OCI-LY7 (cell line): ENCODE results near the gene PIN1. TPM values are rescaled to one million over a fixed set of nuclear protein-coding genes. Genes with fewer than 3 reads are reported as not detected.

Experiments used
- BruUV-seq: library from RNA; stranded (reverse); fragments of 400-500 nt; replicated peaks from 2 replicates; lab custom pipeline; 2021; lab: Mats Ljungman, UMichigan
- CTCF ChIA-PET: fragments of 300-600 bp; sonication (Branson Sonifier 250); formaldehyde crosslinking; loops from one replicate; lab custom pipeline; 2022; ENCODE audit warnings: antibody characterized with exemption; ENCODE audit not compliant: unreplicated experiment; lab: Charles Lee
- POLR2A ChIA-PET: fragments of 300-600 bp; sonication (Branson Sonifier 250); formaldehyde crosslinking; loops from one replicate; lab custom pipeline; 2022; ENCODE audit warnings: antibody characterized with exemption; lab: Charles Lee
- DNase-seq: peaks from one replicate; pipeline ENCODE4 v3.0.0-alpha.2; 2015; ENCODE audit warnings: low spot score
- H2AFZ ChIP-seq: fragments of 200-600 bp; sonication (generic), shearing (Covaris generic); 2 replicates; pipeline ENCODE4 v1.6.1; 2014; ENCODE audit warnings: mild to moderate bottlenecking, antibody characterized with exemption, low read length, moderate library complexity
- H3K27ac ChIP-seq: fragments of 200-600 bp; sonication (generic); 2 replicates; pipeline ENCODE4 v1.5.1; 2014; ENCODE audit warnings: mixed run types, low read depth, mild to moderate bottlenecking, moderate library complexity, low read length, inconsistent platforms; ENCODE audit not compliant: poor library complexity, severe bottlenecking
- H3K36me3 ChIP-seq: fragments of 200-600 bp; sonication (generic); 2 replicates; pipeline ENCODE4 v1.6.1; 2014; ENCODE audit warnings: mild to moderate bottlenecking, antibody characterized with exemption, low read length, moderate library complexity, mixed read lengths; ENCODE audit not compliant: insufficient read depth
- H3K4me1 ChIP-seq: fragments of 200-600 bp; sonication (generic); 2 replicates; pipeline ENCODE4 v1.5.1; 2014; ENCODE audit warnings: mild to moderate bottlenecking, low read length; ENCODE audit not compliant: insufficient read depth, poor library complexity, severe bottlenecking
- H3K4me2 ChIP-seq: fragments of 200-600 bp; sonication (generic); 2 replicates; pipeline ENCODE4 v1.6.1; 2014; ENCODE audit warnings: mild to moderate bottlenecking, low read length
- H3K4me3 ChIP-seq: fragments of 200-600 bp; sonication (generic); 2 replicates; pipeline ENCODE4 v1.5.1; 2014; ENCODE audit warnings: mild to moderate bottlenecking, low read depth, low read length; ENCODE audit not compliant: poor library complexity, severe bottlenecking
- H3K79me2 ChIP-seq: fragments of 200-600 bp; sonication (generic); 2 replicates; pipeline ENCODE4 v1.6.1; 2016; ENCODE audit warnings: low read depth, mild to moderate bottlenecking, low read length, moderate library complexity, mixed read lengths; ENCODE audit not compliant: insufficient read depth
- H3K9me2 ChIP-seq: fragments of 200-600 bp; sonication (generic); 2 replicates; pipeline ENCODE4 v1.6.1; 2016; ENCODE audit warnings: mild to moderate bottlenecking, low read length, mixed read lengths; ENCODE audit not compliant: insufficient read depth
- H3K9me3 ChIP-seq: fragments of 200-600 bp; sonication (generic); 2 replicates; pipeline ENCODE4 v1.6.1; 2014; ENCODE audit warnings: mild to moderate bottlenecking, mixed run types, low read length, mixed read lengths
- H4K20me1 ChIP-seq: fragments of 200-600 bp; sonication (generic); 2 replicates; pipeline ENCODE4 v1.6.1; 2014; ENCODE audit warnings: mild to moderate bottlenecking, antibody characterized with exemption, low read length, moderate library complexity, mixed read lengths; ENCODE audit not compliant: insufficient read depth
- CTCF ChIP-seq: fragments of 200-600 bp; sonication (generic); conservative IDR thresholded peaks from 2 replicates; pipeline ENCODE4 v1.5.1; 2014; ENCODE audit warnings: mild to moderate bottlenecking, antibody characterized with exemption, low read length, moderate library complexity, mixed read lengths
- EZH2phosphoT487 ChIP-seq: fragments of 200-600 bp; sonication (generic); IDR thresholded peaks from 2 replicates; pipeline ENCODE4 v1.6.1; 2018; ENCODE audit warnings: low read depth, borderline replicate concordance, mild to moderate bottlenecking, mixed run types, antibody characterized with exemption, low read length, moderate library complexity, mixed read lengths
- intact Hi-C: fragments of 100-400 bp; cut with micrococcal nuclease; formaldehyde crosslinking; loops from one replicate; pipeline ENCODE4 v1.10.0; 2022; ENCODE audit not compliant: unreplicated experiment
- total RNA-seq, 2 experiments: library from RNA; depleted of rRNA in 1 of 2; stranded (reverse); fragments of >200 nt in 1 of 2; shearing (Covaris generic) in 1 of 2; gene quantifications; 2 replicates each; pipeline ENCODE4 v1.2.3, GENCODE V29; 2014 to 2022

Gene PIN1
- total RNA-seq, 2 experiments from 2014 or later = 86.9 to 137 TPM

- no peak overlapping the region for H3K4me2 ChIP-seq
- no peak for DNase-seq
- no peak for TF ChIP-seq CTCF
- no peak for TF ChIP-seq EZH2phosphoT487
- H3K27ac ChIP-seq = no peak overlapping the region
- no peaks in the 10 kb centered on the region for H3K9me3 ChIP-seq
- no peak overlapping the region for H3K4me3 ChIP-seq
- H4K20me1 ChIP-seq = no peaks in the 10 kb centered on the region
- CTCF ChIA-PET = no interaction called here
- H3K9me2 ChIP-seq = no peaks in the 10 kb centered on the region
- BruUV-seq = no TSS peak
- H2AFZ ChIP-seq = no peak overlapping the region
- intact Hi-C loops = no loop called here
- POLR2A ChIA-PET = interaction anchor here (0.6 kb wide), 2 partner anchors 334 to 1333 kb away, joined by 3 read pairs; no protein-coding TSS in a partner anchor
- H3K79me2 ChIP-seq = no peaks in the 10 kb centered on the region
- no peaks in the 10 kb centered on the region for H3K4me1 ChIP-seq
- no peaks in the 10 kb centered on the region for H3K36me3 ChIP-seq
These were observed 40.0 kb downstream of the PIN1 start for GRCh38 chr19:9875031-9875627.

- Histone ChIP-seq H3K79me2 (no peaks in the 10 kb centered on the region), H3K9me3 (no peaks in the 10 kb centered on the region), H3K27ac (no peak overlapping the region), H3K4me1 (no peaks in the 10 kb centered on the region), H3K36me3 (no peaks in the 10 kb centered on the region), H2AFZ (no peak overlapping the region), H3K9me2 (no peaks in the 10 kb centered on the region), H3K4me3 (no peak overlapping the region), H4K20me1 (no peaks in the 10 kb centered on the region), H3K4me2 (no peak overlapping the region)
- TF ChIP-seq CTCF (no peak), EZH2phosphoT487 (no peak)
- DNase-seq = no peak
- POLR2A ChIA-PET = interaction anchor here (0.6 kb wide), 2 partner anchors 333 to 1333 kb away, joined by 3 read pairs; no protein-coding TSS in a partner anchor
- no TSS peak for BruUV-seq
- CTCF ChIA-PET = no interaction called here
- intact Hi-C loops = no loop called here
These were observed 40.7 kb downstream of the PIN1 start for GRCh38 chr19:9875796-9876195.

- no peak overlapping the region for H3K4me2 ChIP-seq
- H3K79me2 ChIP-seq = no peaks in the 10 kb centered on the region
- POLR2A ChIA-PET = no interaction called here
- intact Hi-C loops = no loop called here
- no peak overlapping the region for H3K27ac ChIP-seq
- H4K20me1 ChIP-seq = no peaks in the 10 kb centered on the region
- TF ChIP-seq CTCF (no peak), EZH2phosphoT487 (no peak)
- no peaks in the 10 kb centered on the region for H3K4me1 ChIP-seq
- BruUV-seq = no TSS peak
- CTCF ChIA-PET = no interaction called here
- H3K4me3 ChIP-seq = no peak overlapping the region
- H3K9me2 ChIP-seq = no peaks in the 10 kb centered on the region
- H3K9me3 ChIP-seq = no peaks in the 10 kb centered on the region
- no peak for DNase-seq
- H3K36me3 ChIP-seq = no peaks in the 10 kb centered on the region
- no peak overlapping the region for H2AFZ ChIP-seq
These were observed 42.8 kb downstream of the PIN1 start for GRCh38 chr19:9877780-9878510.
